ENCODE results near the gene GADD45A. TPM values are rescaled to one million over a fixed set of nuclear protein-coding genes. Genes with fewer than 3 reads are reported as not detected.

The GADD45A gene
- total and polyA plus RNA-seq, 9 of the 15 experiments (the other 6 are each of a cell fraction or from before 2014, with no cell fraction given) = 21.3 to 156 (median 62.1) TPM

GRCh38 chr1:67683766-67684525, 1.1 kb upstream of the GADD45A start (continued):
- TF ChIP-seq CTBP1 (IDR thresholded peaks at IDR 0.05; ENCODE audit: borderline replicate concordance) (peak; percentile 20; the same call in 1 of the 2 replicates), CTCF (IDR thresholded peaks at IDR 0.05 in 2 of 3, conservative IDR thresholded peaks at IDR 0.05 in 1 of 3; ENCODE audit: insufficient read depth in 2 of 3, low read depth in 1 of 3, low read length in 3 of 3) (no peak), SUPT5H (IDR thresholded peaks at IDR 0.05) (peak; percentile 33; the same call in 1 of the 2 replicates), ZEB2 (IDR thresholded peaks at IDR 0.05) (no peak), RBM14 (IDR thresholded peaks at IDR 0.05; ENCODE audit: borderline replicate concordance, insufficient read depth, low read depth, low read length) (no peak), LCOR (CRISPR knock-in tag; IDR thresholded peaks at IDR 0.05) (no peak), MAFF (IDR thresholded peaks at IDR 0.05; ENCODE audit: low read length) (peak; percentile 11; the same call in 1 of the 2 replicates), TARDBP (IDR thresholded peaks at IDR 0.05) (0 out of 2 replicates have a peak, but pooled peaks have one; percentile 10), ZBTB8A (IDR thresholded peaks at IDR 0.05; ENCODE audit: partially characterized antibody) (no peak), SRSF7 (optimal IDR thresholded peaks at IDR 0.05; ENCODE audit: low read depth, low read length) (no peak), FOXM1 (IDR thresholded peaks at IDR 0.05; ENCODE audit: low read depth) (no peak), FOXM1 (CRISPR knock-in tag; IDR thresholded peaks at IDR 0.05; ENCODE audit: low read depth) (no peak), ZNF140 (CRISPR knock-in tag; IDR thresholded peaks at IDR 0.05) (no peak), THAP12 (CRISPR knock-in tag; IDR thresholded peaks at IDR 0.05) (no peak), TCF3 (CRISPR knock-in tag; IDR thresholded peaks at IDR 0.05) (no peak), HEY1 (CRISPR knock-in tag; IDR thresholded peaks at IDR 0.05; ENCODE audit: borderline replicate concordance) (no peak), ZNF644 (tag; IDR thresholded peaks at IDR 0.05; ENCODE audit: low read depth) (no peak), TFE3 (CRISPR knock-in tag; IDR thresholded peaks at IDR 0.05) (no peak), CHAMP1 (IDR thresholded peaks at IDR 0.05) (no peak), POLR2A (conservative IDR thresholded peaks at IDR 0.05) (peak; percentile 45; the same call in 1 of the 2 replicates), CREB1 (IDR thresholded peaks at IDR 0.05) (no peak; the same call in 1 of the 2 replicates), CREB1 (CRISPR knock-in tag; IDR thresholded peaks at IDR 0.05) (peak; percentile 63; the same call in 1 of the 2 replicates)
